Fibroblast of skin of left quadriceps (primary cell): ENCODE results near the gene SLC38A8.

Source experiments
- DNase-seq, 2 experiments: peaks; one replicate each; pipeline ENCODE4 v3.0.0-alpha.2; 2013; ENCODE audit warnings: low read depth in 2 of 2

The SLC38A8 gene

DNA sequence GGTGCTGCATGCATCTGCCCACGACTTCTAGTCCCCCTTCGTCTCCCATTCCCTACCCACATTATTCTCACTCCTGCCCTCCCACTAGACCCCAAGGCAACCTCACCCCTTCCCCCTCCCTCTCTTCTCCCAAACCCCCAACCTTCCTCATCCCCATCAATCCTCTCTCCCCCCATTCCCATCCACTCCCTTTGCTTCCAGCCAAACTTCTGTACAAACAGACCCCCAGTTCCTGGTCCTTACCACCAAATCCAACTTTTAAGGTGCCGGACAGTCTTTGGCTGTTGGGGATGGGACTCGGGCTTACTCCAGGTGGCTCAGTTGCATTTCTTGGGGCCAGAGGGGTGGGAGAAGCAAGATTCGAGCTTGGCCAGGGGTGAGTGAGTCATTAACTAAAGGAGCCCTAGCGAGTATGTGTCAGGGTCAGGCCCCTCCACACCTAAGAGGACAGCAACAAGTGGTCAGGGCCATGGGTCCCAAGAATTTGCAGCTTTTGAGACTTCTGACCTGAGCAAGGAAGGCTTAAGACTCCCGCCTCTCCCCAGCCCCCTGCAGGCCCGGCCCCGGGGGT lies at the start of gene SLC38A8:
TSS of gene SLC38A8 (minus strand) at position 488 of the 571 bp plus-strand sequence. CDS start 638 bp downstream, outside the sequence.
- no peak for DNase-seq

DNA sequence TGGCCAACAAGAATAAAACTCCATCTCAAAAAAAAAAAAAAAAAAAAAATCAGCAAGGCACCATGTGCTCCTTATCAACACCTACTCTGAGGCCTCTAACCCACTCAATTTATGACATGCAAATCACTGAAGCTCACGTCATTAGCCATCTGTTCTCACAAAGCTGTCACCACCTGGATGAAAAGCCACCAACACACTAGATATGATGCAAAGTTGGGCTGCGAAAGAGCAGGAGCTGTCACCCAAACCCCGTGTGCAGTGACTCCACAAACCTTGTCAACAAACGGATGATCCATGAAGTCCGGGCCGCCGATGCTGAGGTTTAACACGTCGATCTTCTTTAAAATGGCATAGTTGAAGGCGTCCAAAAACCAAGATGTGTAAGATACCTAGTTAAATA lies 48.9 kb upstream of the SLC38A8 start:
- peak in 1 of 2 experiments; percentile 5 for DNase-seq

DNA sequence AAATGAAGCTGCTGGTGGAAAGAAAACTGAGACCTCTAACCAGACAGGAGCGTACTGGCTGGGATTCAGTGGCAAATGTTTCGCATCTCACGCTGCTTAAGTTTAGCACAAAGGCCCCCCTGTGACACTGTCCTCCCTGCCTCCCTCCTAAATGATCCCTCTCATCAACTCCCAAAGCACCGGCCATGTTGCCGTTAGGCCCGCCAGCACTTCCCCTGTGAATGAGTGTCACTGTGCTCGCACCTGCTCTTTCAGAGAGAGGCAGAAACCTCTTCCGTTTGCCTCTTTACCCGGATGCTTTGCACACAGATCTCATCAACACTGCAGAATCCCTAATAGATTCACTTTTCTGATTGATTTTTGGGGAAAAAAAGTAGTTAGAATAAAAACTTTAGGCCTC lies 47.6 kb upstream of the SLC38A8 start:
- no peak for DNase-seq

DNA sequence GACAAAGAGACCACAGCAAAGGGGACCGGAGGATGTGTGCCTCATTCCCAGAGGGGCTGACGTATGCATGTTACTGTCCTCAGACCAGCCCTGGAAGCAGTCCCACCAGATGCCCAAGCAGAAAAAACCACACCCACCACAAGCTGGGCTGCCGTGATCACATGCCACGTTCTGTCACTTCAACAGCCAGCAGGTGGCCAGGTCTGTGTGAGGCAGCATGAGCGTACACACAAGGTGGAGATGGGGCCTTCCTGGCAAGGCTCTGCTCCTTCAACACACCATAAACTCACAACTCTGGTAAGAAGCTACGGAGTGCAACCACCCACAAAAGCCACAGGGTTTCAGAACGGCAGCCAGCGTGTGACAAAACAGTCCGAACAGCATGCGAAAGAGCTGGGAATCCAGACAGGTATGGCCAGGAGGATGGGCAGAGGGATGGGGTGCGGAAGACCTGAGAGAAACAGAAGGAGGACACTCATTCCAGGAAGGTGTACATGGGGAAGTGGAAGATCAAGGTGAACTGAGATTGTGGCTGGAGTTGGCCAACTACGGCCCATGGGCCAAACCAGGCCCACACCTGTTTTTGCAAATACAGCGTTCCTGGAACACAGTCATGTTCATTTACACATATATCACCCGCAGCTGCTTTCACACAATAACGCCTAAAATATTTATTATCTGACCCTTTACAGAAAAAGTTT lies 46.2 kb upstream of the SLC38A8 start:
- DNase-seq = no peak

DNA sequence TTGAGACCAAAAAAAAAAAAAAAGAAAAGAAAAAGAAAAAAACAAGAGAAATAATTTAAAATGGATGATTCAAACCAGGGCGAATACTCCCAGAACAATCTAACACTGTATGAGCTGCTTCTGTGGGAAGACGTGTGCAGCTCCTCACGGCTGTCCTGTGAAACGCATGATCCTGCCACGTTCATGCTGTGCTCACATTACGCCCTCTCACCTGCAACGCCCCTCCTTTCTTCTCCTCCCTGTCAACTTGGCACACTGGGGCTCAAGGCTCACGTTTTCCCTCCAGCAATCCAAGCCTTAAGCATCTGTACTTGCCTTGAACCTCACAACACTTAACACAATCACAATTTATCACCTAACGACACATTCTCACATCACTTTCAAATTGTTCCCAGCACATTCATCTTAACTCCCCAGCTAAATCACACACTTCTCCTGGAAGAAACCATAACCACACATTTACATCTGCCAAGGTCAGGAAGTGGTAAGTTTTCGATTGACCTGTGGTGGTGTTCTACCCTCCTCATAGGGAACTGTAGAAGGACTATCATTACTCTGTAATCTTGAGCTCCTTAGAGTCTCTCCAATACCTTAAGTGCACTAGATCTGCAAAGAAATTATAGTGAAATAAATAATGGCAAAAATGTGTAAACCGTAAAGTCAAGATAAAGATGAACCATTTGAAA lies 45.0 kb upstream of the SLC38A8 start:
- no peak for DNase-seq

DNA sequence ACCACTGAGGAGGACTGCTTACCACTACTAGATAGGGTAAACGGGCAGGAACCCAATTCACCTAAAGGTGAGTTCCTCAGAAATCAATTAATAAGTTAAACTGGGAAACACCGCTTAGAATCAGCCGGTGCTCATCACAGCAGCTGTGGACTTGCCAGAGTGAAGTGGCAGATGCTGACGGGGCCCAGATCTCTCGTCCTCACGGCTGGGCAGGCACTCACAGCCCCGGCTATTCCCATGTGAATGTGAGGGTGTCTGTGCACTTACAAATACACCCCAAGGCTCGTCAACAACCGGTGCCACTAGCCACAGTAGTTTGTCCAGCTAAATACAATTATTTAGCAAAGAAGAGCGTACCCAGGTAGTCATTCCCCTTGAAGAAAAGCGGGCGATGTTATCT lies 44.4 kb upstream of the SLC38A8 start:
- DNase-seq = no peak

DNA sequence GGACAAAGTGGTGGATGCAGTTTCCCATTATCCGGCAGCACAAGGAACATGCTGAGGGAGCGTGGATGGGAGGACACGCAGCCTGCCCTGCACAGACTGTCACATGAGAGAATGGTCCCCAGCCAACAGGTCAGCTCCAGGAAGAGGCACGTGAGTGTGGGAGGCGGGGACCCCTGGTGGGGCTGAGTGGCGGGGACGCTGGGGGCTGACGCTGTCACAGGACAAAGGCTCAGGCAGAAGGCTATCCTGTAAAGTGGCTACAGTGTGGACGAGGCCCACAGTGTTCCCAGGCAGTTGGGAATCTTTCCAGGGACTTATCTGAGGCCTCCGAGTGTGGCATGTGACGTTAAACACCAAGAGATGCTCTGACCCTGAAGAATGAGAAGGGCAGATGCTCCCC lies 43.7 kb upstream of the SLC38A8 start:
- DNase-seq = no peak

DNA sequence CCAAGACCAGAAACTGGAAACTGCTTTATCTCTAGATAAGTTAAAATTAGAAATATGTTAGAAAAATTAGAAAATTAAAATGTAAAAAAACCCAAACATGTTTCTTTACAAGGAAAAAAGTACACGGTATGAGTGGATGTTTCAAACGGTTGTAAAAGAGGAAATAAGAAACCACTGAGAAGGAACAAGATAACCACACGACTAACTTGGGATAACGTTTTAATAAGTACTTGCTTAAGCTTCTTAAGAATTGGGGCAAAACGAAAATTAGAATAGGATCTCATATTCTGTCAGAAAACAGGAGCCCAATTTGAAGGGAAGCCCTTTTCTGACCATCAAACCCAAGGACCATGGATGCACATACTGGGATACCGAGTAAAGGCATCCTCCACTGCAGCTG lies 43.2 kb upstream of the SLC38A8 start:
- DNase-seq = no peak

DNA sequence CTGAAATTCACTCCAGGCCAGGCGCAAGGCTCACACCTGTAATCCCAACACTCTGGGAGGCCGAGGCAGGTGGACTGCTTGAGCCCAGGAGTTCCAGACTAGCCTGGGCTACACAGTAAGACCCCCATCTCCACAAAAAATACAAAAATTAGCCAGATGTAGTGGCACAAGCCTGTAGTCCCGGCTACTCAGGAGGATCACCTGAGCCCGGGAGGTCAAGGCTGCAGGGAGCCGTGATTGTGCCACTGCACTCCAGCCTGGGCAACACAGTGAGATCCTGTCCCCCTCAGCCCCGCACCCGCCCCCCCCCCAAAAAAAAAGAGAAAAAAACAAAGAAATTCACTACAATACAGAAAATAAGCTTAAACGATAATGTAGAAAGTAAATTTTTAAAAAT lies 42.7 kb upstream of the SLC38A8 start:
- no peak for DNase-seq

DNA sequence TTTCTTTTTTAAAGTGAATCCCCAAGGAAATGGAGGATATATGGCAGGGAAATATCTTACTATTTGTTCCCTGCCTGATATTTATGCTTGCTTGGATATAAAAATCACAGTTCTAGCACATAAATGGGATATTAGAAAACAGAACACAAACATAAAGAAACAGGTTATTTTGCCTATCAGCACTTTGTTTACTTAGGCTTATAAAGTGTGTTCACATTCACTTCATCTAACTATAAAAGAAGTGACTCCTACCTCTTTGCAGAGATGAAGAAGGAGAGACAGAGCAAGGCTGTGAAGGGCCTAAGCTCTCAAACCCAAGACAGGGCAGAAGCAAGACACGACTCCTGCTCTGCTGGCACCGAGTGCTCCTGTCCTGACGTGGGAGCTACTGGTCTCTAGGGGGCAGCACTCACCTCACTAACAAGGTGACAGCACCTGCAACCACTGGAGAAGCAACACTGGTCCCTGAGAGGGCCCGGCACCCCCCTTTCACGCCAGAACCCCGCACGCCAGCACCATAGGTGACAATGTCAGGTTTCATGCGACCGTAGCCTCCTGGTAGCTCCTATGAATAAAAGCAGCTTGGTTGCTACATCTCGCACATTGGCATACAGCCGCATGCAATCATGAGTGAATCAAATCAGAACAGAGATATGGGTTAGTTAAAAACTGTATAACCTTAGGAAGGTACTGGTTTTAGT lies 42.1 kb upstream of the SLC38A8 start:
- DNase-seq = peak in 1 of 2 experiments; percentile 15

DNA sequence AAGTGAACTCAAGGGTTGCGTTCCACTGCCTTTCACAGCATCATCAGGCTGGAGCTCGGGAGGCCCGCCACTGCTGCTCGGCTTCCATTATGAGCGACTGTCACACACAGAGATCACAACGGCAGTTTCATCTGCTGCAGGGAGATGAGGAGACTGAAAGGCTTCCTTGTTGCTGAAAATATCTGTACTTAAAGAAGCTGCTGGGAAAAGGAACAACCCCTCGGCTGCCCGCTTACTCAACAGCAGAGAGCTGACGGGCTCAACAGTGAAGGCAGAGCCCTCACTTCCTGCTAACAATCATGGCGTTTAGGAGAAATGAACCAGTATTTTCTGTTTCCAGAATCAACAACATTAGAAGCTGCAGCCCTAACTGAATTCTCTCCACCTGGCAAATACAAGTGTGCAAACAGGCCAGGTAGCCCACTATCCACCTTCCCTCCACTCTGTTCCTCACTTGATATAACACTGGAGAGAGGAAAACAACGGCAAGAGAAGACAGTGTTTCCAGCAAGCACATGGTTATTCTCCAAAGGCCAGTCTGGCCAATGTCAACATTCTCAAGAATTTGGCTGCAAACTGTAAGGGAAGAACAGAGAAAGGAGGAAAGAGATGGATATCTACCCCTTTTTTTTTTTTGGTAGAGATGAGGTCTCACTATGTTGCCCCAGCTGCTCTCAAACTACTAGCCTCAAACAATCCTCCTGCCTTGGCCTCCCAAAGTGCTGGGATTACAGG lies 40.4 kb upstream of the SLC38A8 start:
- no peak for DNase-seq

DNA sequence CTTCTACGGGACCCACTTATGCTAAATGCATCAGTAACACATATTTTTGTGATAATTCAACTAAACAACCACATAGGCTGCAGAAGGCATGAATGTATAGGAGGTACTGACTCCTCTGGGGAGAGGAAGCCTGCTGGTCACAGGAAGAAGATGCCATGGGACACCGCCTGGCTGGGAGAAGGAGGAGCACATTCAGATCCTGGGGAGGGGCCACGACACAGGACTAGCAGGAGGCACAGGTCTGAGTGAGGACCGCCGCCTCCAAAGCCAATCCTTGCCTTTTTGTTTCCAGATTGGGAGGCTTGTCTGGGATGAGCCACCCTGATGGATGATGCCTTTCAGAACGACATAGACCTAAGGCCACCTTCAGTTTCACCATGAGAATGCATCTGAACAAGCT lies 39.5 kb upstream of the SLC38A8 start:
- no peak for DNase-seq

DNA sequence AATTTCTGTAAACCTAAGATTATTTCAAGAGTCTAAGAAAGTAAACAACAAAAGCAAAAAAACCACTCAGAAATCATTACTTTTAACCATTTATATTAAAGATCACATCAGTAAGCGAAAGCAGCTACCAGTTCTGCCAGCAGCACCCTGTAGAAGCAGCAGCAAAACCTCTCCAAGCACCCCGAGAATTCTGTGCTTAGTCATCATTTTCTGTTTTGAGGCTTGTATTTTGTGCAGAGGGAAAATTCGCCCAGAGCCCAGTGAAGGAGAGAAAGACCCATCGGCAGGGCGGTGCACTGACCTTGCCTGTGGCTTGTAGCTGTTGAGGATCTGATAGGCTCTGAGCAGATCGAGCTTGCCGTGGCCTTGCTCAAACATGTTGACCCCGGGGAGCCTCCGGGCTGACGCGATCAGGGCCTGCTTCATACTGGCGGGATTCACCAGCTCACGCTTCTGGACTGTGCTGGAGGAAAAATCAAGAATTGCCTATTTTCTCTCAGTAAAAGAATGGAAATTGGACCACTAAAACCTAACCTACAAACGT lies 38.9 kb upstream of the SLC38A8 start:
- DNase-seq = no peak

DNA sequence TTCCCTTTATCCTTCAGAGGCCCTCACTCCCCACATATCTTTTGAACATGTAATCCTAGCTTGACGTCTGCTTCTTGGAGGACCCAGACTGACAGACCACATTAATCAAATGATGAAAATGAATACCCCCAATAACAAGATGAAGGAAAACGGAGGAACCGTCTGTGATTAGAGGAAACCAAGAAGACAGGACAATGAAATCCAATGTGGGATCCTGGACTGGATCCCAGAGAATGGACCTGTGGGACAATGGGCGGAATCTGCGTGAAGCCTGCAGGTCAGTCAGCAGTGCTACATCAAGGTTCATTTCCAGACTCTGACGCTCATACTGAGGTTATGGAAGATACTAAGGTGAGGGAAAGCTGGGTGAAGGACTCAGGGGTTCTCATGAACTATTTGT lies 38.2 kb upstream of the SLC38A8 start:
- DNase-seq = no peak

DNA sequence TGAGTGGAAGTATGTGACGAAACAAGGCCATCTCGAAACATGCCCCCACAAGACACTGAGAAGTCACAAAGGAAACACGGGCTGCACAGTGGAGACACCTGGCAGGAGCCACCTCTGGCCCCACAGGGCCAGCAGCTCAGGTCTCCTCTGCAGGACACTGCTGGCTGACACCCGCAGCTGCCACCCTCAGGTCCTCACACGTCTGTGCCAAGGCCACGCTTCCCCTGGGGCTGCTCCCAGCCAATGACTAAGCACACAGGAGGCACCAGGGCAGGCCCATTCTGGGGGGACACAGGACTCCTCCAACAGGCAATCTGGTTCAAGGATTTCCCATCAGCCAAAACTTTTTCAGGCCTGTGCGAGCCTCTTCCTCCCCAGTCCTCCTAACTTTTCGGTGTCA lies 37.8 kb upstream of the SLC38A8 start:
- no peak for DNase-seq

DNA sequence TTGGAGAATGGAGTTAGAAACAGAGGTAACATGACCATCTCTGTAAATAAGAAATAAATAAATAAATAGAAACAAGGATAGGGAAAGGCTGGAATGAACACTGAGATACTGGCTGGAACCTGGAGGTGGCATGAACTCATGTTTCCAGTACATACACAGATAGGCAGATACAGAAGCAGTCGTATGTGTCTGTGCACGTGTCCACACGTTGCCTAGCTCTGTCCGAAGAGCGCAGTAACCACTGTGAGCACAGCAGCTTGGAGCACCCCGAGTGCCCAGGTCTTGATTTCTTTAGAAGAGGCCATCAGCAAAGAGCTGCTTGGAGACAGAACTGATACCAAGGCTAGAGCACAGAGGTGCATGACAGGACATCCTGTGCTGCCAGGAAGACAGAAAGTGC lies 37.1 kb upstream of the SLC38A8 start:
- no peak for DNase-seq

DNA sequence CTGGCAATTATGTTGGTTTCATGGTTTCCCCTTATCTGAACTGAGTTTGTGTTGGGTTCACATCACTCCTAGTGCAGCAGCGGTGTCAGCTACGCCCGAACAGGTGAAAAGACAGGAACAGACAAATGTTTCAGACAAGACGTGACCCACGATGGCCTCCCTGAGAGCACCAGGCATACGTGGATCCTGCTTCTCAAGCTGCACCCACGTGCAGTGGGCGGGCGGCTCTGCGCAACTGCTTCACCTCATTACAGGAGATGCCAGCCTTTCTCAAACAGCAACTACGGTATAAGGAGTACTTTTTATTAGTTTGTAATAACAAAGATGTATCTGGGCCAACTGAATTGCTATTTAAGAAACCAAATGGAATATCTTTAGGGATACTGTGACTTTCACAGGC lies 32.8 kb upstream of the SLC38A8 start:
- DNase-seq = no peak

DNA sequence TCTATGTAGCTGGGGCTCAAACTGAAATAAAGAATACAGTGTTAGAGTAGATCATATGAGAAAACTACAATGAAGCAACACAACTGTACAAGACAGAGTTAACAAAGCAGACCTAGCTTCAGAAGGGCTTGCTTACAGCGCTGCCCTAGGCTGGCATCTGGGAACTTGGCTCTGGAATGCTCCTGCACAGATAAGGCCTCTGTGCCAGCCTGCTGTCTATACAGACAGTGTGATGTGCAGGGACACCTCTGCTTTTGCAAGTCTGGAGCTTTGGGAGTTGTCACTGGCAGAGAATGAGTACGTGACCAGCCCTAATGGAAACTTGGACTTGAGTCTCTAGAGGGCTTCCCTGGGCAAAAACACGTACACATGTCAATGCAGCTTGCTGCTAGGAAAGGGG lies 32.1 kb upstream of the SLC38A8 start:
- DNase-seq = no peak

DNA sequence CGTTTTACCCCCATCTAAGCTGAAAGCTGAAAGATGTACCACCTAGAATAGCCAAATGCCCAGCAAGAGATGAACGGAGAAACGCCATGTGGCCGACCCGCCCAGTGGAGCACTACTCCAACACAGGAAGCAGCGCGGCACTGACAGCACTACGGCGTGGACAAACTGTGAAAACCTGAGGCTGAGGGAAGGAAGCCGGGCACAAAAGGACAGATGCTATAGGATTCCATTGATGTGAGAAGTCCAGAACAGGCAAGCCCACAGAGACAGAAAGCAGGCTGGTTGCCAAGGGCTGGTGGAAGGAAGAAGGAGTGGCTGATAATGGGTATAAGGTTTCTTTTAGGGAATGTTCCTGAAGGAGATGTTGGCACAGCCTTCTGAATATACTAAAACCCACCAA lies 29.4 kb upstream of the SLC38A8 start:
- DNase-seq = no peak

DNA sequence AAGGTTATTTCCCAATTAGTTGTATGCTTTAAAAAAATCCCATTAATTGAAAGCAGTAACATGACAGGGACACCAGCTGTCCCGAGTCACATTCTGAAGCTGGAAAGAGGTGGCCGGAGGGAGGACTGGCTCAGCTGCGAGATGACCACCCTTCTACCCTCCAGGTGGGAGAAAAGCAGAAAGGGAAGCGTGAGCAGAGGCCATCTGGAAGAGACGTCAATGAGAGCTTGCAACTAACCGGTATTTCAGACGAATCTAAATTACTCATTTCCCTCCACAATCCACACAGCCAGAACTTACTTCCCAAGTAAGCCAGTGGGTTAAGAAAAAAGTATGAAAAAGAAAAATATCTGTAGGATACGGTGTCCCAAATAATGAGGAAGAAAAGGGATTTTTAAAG lies 28.5 kb upstream of the SLC38A8 start:
- no peak for DNase-seq

DNA sequence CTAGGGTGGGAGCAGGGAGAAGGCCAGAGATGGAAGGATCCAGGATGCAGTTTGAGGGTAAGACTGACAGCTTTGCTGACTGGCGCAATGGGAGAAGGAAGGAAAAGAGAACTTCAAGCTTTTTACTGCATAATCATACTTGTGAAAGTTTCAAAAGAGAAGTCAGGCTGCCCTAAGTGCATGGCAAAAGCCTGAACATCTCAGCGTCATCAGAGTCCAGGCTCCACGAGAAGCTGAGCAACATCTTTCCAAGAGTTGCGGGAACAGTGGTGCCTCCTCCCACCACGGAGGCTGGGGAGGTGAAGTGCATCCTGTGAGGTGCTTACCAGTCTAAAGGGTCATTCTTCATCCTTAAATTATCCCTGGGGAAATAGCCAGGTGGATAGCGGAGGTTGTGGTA lies 26.9 kb upstream of the SLC38A8 start:
- no peak for DNase-seq
